Mesenchymal stem cell (in vitro differentiated cells and primary cell): Measurements from ENCODE around the gene KIF22.

Experiments used
- DNase-seq: peaks from one replicate; pipeline ENCODE4 v3.0.0-alpha.2; 2013
- H2AFZ ChIP-seq: one replicate; pipeline ENCODE4 v1.6.1; 2013; ENCODE audit warnings: low read depth, mild to moderate bottlenecking, control low read depth, inconsistent platforms, low read length, moderate library complexity
- H2AK5ac ChIP-seq: 2 replicates; pipeline ENCODE4 v1.6.1; 2013; ENCODE audit warnings: low read length, moderate library complexity, mild to moderate bottlenecking, inconsistent platforms; ENCODE audit not compliant: severe bottlenecking
- H2BK120ac ChIP-seq: one replicate; pipeline ENCODE4 v1.6.1; 2013; ENCODE audit warnings: low read depth, mild to moderate bottlenecking, inconsistent platforms, low read length, moderate library complexity
- H2BK12ac ChIP-seq, 2 experiments: one replicate each; pipeline ENCODE4 v1.6.1; 2013; ENCODE audit warnings: inconsistent platforms in 2 of 2, low read length in 2 of 2, mild to moderate bottlenecking in 2 of 2, moderate library complexity in 2 of 2, control low read depth in 1 of 2
- H2BK15ac ChIP-seq: one replicate; pipeline ENCODE4 v1.6.1; 2013; ENCODE audit warnings: mild to moderate bottlenecking, low read depth, inconsistent platforms; ENCODE audit not compliant: poor library complexity, severe bottlenecking
- H2BK5ac ChIP-seq: 2 replicates; pipeline ENCODE4 v1.6.1; 2013; ENCODE audit warnings: low read depth, mild to moderate bottlenecking, low read length, control low read depth, inconsistent platforms; ENCODE audit not compliant: poor library complexity, severe bottlenecking
- H3K14ac ChIP-seq, 2 experiments: one replicate each; pipeline ENCODE4 v1.6.1; 2013; ENCODE audit warnings: inconsistent platforms in 2 of 2, low read length in 2 of 2, control low read depth in 1 of 2, mild to moderate bottlenecking in 1 of 2, moderate library complexity in 1 of 2
- H3K18ac ChIP-seq, 2 experiments: one replicate each; pipeline ENCODE4 v1.6.1; 2013; ENCODE audit warnings: inconsistent platforms in 2 of 2, low read length in 2 of 2, control low read depth in 1 of 2, low read depth in 1 of 2, mild to moderate bottlenecking in 1 of 2
- H3K23ac ChIP-seq, 2 experiments: one replicate each; pipeline ENCODE4 v1.6.1; 2013; ENCODE audit warnings: inconsistent platforms in 2 of 2, low read length in 2 of 2, mild to moderate bottlenecking in 2 of 2, moderate library complexity in 2 of 2, control low read depth in 1 of 2
- H3K27ac ChIP-seq: 2 replicates; pipeline ENCODE4 v1.5.1; 2013; ENCODE audit warnings: mild to moderate bottlenecking, moderate library complexity, low read length, control low read depth, inconsistent platforms; ENCODE audit not compliant: poor library complexity, severe bottlenecking
- H3K27me3 ChIP-seq, 2 experiments: 2 replicates each; pipeline versions ENCODE4 v1.6.1 to v1.7.0; 2013; ENCODE audit warnings: low read length in 2 of 2, mild to moderate bottlenecking in 2 of 2, moderate library complexity in 2 of 2, control low read depth in 1 of 2, inconsistent platforms in 1 of 2; ENCODE audit not compliant: control insufficient read depth in 1 of 2, insufficient read depth in 1 of 2
- H3K36me3 ChIP-seq, 2 experiments: 2 replicates each; pipeline versions ENCODE4 v1.6.1 to v1.7.0; 2013; ENCODE audit warnings: low read length in 2 of 2, control low read depth in 1 of 2, inconsistent platforms in 1 of 2, low read depth in 1 of 2, mild to moderate bottlenecking in 1 of 2; ENCODE audit not compliant: insufficient read depth in 2 of 2, control insufficient read depth in 1 of 2
- H3K4ac ChIP-seq, 2 experiments: one replicate each; pipeline ENCODE4 v1.6.1; 2013; ENCODE audit warnings: inconsistent platforms in 2 of 2, low read length in 2 of 2, mild to moderate bottlenecking in 2 of 2, moderate library complexity in 2 of 2, control low read depth in 1 of 2, low read depth in 1 of 2
- H3K4me1 ChIP-seq: 2 replicates; pipeline ENCODE4 v1.6.1; 2013; ENCODE audit warnings: low read depth, low read length, control low read depth; ENCODE audit not compliant: control insufficient read depth, insufficient read depth
- H3K4me2 ChIP-seq: 2 replicates; pipeline ENCODE4 v1.6.1; 2013; ENCODE audit warnings: low read length, mild to moderate bottlenecking, inconsistent platforms; ENCODE audit not compliant: poor library complexity, severe bottlenecking
- H3K4me3 ChIP-seq, 2 experiments: 2 replicates each; pipeline versions ENCODE4 v1.5.1 to v1.7.0; 2013; ENCODE audit warnings: low read length in 2 of 2, mild to moderate bottlenecking in 2 of 2, control low read depth in 1 of 2, low read depth in 1 of 2; ENCODE audit not compliant: insufficient read depth in 1 of 2
- H3K79me1 ChIP-seq: replicated peaks from 2 replicates; pipeline ENCODE4 v1.6.1; 2013; ENCODE audit warnings: mild to moderate bottlenecking, control low read depth, low read length, inconsistent platforms; ENCODE audit not compliant: poor library complexity, severe bottlenecking
- H3K9ac ChIP-seq: 2 replicates; pipeline ENCODE4 v1.7.0; 2013; ENCODE audit warnings: mild to moderate bottlenecking, low read length, moderate library complexity
- H3K9me3 ChIP-seq: 2 replicates; pipeline ENCODE4 v1.7.0; 2013; ENCODE audit warnings: mild to moderate bottlenecking, low read length; ENCODE audit not compliant: control insufficient read depth
- H4K8ac ChIP-seq: one replicate; pipeline ENCODE4 v1.6.1; 2013; ENCODE audit warnings: inconsistent platforms, mild to moderate bottlenecking, low read length, moderate library complexity
- H4K91ac ChIP-seq: one replicate; pipeline ENCODE4 v1.6.1; 2013; ENCODE audit warnings: mild to moderate bottlenecking, low read length, inconsistent platforms
- whole genome bisulfite sequencing: methylation state at CpG from one replicate; pipeline ENCODE4 v1.1.7; 2013; ENCODE audit warnings: mixed read lengths; 5-methylcytosine and 5-hydroxymethylcytosine counted together

KIF22 gene

DNA sequence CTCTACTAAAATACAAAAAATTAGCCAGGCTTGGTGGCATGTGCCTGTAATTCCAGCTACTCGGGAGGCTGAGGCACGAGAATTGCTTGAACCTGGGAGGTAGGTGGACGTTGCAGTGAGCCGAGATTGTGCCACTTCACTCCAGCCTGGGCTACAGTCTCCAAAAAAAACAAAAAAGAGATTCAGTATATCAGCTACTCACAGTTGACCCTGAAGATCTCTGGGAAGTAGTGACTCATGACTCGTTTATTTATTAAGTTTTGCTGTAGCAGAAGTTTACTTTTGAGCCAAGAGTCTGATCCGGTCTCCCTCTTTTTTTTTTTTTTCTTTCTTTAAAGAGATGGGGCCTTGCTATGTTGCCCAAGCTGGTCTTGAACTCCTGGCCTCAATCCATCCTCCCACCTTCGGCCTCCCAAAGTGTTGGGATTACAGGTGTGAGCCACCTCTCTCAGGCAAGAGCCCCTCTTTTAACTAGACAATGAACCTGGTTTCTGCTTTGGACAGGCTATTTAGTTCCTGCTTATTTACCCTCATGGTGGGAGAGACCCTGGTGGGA, 34.1 kb downstream of the KIF22 start:
- DNase-seq, result peak; percentile 81
- Histone ChIP-seq H3K27me3 (no peaks in the 10 kb centered on the region), H2AK5ac (peak overlapping the region; percentile 94), H2BK15ac (peak overlapping the region; percentile 95), H3K9me3 (no peaks in the 10 kb centered on the region), H3K23ac (peak overlapping the region in 1 of 2 experiments; percentile 86), H3K79me1 (no peaks in the 10 kb centered on the region), H3K4me1 (peaks cover 41% of the 10 kb centered on the region), H2AFZ (no peak overlapping the region), H3K4me3 (peak overlapping the region in 1 of 2 experiments; percentile 72), H3K18ac (peak overlapping the region; percentile 71 to 72), H2BK5ac (peak overlapping the region; percentile 83), H4K8ac (peak overlapping the region; percentile 36), H3K14ac (peak overlapping the region; percentile 21 to 26), H3K4ac (peak overlapping the region; percentile 79 to 94), H3K36me3 (peaks cover 0 to 19% of the 10 kb centered on the region in 2 experiments), H4K91ac (peak overlapping the region; percentile 74), H2BK12ac (peak overlapping the region; percentile 19 to 20), H2BK120ac (peak overlapping the region; percentile 42), H3K4me2 (peak overlapping the region; percentile 13), H3K9ac (peak overlapping the region; percentile 85), H3K27ac (peak overlapping the region; percentile 96)
- WGBS, result 8% methylated on average over 5 of the region's 7 CpGs

DNA sequence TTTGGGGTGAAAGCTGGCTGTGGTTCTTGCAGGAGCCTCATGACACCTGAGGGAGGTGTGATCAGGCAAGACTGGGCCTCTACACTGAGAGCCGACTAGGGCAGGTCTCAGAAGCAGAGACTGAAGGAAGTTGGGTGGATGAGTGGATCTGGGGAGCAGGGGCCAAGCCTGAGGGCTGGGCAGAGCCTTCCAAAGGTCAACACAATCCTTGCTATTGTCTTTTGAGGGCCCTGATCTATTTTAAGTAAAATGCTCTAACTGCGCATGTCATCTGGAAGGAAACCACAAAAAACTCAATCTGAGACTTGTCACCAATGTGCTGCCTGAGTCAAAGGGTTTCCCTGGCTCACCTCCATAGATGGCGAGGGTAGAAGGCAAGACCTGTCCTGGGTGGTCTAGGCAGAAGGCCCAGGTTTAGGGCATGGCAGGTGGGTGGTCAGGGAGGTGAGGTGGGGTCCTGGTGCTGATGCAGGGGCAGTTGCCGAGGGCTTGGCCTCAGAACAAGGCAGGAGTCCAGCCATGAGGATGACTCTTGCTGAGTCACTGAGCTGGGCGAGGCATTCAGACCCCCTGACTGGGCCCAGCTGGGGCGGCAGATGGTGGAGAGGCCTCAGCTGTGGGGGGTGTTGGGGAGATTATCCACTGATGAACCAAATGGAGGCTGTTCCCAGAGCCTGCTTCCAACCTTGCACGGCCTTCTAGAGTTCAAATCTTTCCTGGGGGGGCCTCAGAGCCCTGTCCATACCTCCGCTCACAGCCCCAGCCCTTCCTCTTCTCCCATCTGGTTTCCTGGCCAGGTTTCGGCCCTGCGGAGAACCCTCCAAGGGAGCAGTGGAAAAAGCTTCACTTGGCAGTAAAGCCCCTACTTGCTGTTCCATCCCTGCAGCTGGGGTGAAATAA, 34.8 kb downstream of the KIF22 start:
- Histone ChIP-seq H2BK15ac (peak overlapping the region; percentile 95), H2BK120ac (peak overlapping the region; percentile 69), H2BK5ac (peak overlapping the region; percentile 83), H2AK5ac (peak overlapping the region; percentile 94), H3K9me3 (no peaks in the 10 kb centered on the region), H2BK12ac (peak overlapping the region; percentile 19 to 86), H4K8ac (peak overlapping the region; percentile 66), H3K18ac (peak overlapping the region; percentile 71 to 72), H3K9ac (peak overlapping the region; percentile 85), H3K27me3 (no peaks in the 10 kb centered on the region), H3K4ac (peak overlapping the region; percentile 79 to 94), H3K4me2 (peak overlapping the region; percentile 36), H2AFZ (no peak overlapping the region), H3K79me1 (no peaks in the 10 kb centered on the region), H3K14ac (peak overlapping the region; percentile 21 to 26), H3K27ac (peak overlapping the region; percentile 96), H3K36me3 (peaks cover 5 to 22% of the 10 kb centered on the region in 2 experiments), H3K4me3 (peak overlapping the region in 1 of 2 experiments; percentile 72), H3K23ac (peak overlapping the region in 1 of 2 experiments; percentile 86), H4K91ac (peak overlapping the region; percentile 74), H3K4me1 (peaks cover 44% of the 10 kb centered on the region)
- 24% methylated on average over 10 of the region's 10 CpGs for WGBS
- DNase-seq, result peak; percentile 80

DNA sequence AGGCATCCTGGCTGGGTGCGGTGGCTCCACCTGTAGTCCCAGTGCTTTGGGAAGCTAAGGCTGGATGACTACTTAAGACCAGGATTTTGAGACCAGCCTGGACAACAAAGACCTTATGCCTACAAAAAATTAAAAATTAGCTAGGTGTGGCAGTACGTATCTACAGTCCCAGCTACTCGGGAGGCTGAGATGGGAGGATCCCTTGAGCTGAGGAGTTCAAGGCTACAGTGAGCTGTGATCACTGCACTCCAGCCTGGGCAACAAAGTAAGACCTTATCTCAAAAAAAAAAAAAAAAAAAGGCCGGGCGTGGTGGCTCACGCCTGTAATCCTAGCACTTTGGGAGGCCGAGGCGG, 35.8 kb downstream of the KIF22 start:
- Histone ChIP-seq H2AK5ac (peak overlapping the region; percentile 49), H3K18ac (peak overlapping the region; percentile 9 to 72), H3K9ac (peak overlapping the region; percentile 85), H3K27me3 (no peaks in the 10 kb centered on the region), H4K8ac (no peak overlapping the region), H2AFZ (no peak overlapping the region), H3K36me3 (peaks cover 15 to 32% of the 10 kb centered on the region in 2 experiments), H4K91ac (peak overlapping the region; percentile 73), H3K27ac (peak overlapping the region; percentile 96), H2BK15ac (no peak overlapping the region), H3K79me1 (peaks cover 3% of the 10 kb centered on the region), H2BK5ac (no peak overlapping the region), H3K14ac (no peak overlapping the region), H3K4me3 (peak overlapping the region in 1 of 2 experiments; percentile 72), H3K23ac (no peak overlapping the region), H3K4me2 (no peak overlapping the region), H2BK120ac (no peak overlapping the region), H2BK12ac (peak overlapping the region; percentile 37 to 86), H3K4me1 (peaks cover 42% of the 10 kb centered on the region), H3K4ac (no peak overlapping the region), H3K9me3 (no peaks in the 10 kb centered on the region)
- 80% methylated on average over 3 of the region's 8 CpGs for WGBS
- DNase-seq, result no peak

DNA sequence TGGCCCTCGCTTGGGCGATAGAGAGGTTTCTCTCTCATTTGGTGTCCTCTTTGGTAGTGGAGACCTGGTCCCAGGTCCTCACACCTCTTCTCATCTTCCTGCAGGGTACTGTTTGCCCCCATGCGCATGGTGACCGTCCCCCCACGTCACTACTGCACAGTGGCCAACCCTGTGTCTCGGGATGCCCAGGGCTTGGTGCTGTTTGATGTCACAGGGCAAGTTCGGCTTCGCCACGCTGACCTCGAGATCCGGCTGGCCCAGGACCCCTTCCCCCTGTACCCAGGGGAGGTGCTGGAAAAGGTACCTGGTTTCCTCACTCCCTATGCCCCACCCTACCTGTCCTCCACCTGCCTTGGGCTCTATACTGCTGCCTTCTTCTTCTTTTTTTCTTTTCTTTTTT, 40.2 kb downstream of the KIF22 start:
- H3K9ac ChIP-seq, result no peak overlapping the region

More for the DNA sequence above, 40.2 kb downstream of the KIF22 start:
- peaks cover 20% of the 10 kb centered on the region for H3K79me1 ChIP-seq
- no peak overlapping the region for H2BK5ac ChIP-seq
- no peak overlapping the region for H4K91ac ChIP-seq
- no peak overlapping the region for H3K4me2 ChIP-seq
- no peak for DNase-seq
- no peaks in the 10 kb centered on the region for H3K9me3 ChIP-seq
- H2BK120ac ChIP-seq, result no peak overlapping the region
- H2AK5ac ChIP-seq, result no peak overlapping the region
- H2BK12ac ChIP-seq, result no peak overlapping the region
- H2AFZ ChIP-seq, result no peak overlapping the region
- H3K27me3 ChIP-seq, result no peaks in the 10 kb centered on the region
- no peak overlapping the region for H3K23ac ChIP-seq
- no peak overlapping the region for H3K27ac ChIP-seq
- no peak overlapping the region for H2BK15ac ChIP-seq
- no peak overlapping the region for H3K14ac ChIP-seq
- H3K4me3 ChIP-seq, result no peak overlapping the region
- peaks cover 12% of the 10 kb centered on the region for H3K4me1 ChIP-seq
- H4K8ac ChIP-seq, result no peak overlapping the region
- no peak overlapping the region for H3K4ac ChIP-seq
- no peak overlapping the region for H3K18ac ChIP-seq
- WGBS, result 98% methylated on average over 11 of the region's 11 CpGs
- peaks cover 51 to 63% of the 10 kb centered on the region in 2 experiments for H3K36me3 ChIP-seq
